Skeletal muscle satellite cell (primary cell): ENCODE measurements around the gene RTBDN.
"Not testable (repeated sequence)": the region's sequence is repeated elsewhere in the genome, so short reads cannot be mapped to it uniquely, and the experiment has no call there.

Source experiments
- H3K27me3 ChIP-seq: 2 replicates; pipeline ENCODE4 v1.7.0; 2013; ENCODE audit warnings: low read length; ENCODE audit not compliant: control insufficient read depth, insufficient read depth
- H3K36me3 ChIP-seq: 2 replicates; pipeline ENCODE4 v1.7.0; 2013; ENCODE audit warnings: mild to moderate bottlenecking, control low read depth, low read length; ENCODE audit not compliant: insufficient read depth
- H3K4me1 ChIP-seq: 2 replicates; pipeline ENCODE4 v1.7.0; 2013; ENCODE audit warnings: low read length; ENCODE audit not compliant: control insufficient read depth, insufficient read depth
- H3K4me2 ChIP-seq: 2 replicates; pipeline ENCODE4 v1.7.0; 2013; ENCODE audit warnings: mild to moderate bottlenecking, low read length
- H3K4me3 ChIP-seq: 2 replicates; pipeline ENCODE4 v1.7.0; 2013; ENCODE audit warnings: low read length
- H3K9ac ChIP-seq: 2 replicates; pipeline ENCODE4 v1.7.0; 2013; ENCODE audit warnings: mild to moderate bottlenecking, low read depth, low read length, moderate library complexity
- H3K9me3 ChIP-seq: replicated peaks from 2 replicates; pipeline ENCODE4 v1.7.0; 2013; ENCODE audit warnings: mild to moderate bottlenecking, control low read depth, low read length

Gene RTBDN

DNA sequence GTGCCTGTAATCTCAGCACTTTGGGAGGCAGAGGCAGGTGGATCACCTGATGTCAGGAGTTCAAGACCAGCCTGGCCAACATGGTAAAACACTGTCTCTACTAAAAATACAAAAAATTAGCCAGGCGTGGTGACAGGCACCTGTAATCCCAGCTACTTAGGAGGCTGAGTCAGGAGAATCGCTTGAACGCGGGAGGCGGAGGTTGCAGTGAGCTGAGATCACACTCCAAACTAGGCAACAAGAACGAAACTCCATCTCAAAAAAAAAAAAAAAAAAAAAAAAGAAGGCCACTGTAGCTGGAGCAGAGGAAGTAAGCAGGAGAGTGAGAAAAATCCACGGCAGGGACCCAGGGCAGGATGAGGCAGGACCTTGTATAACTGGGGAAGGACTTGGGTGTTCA is 12.2 kb upstream of the RTBDN start:
- H3K4me3 ChIP-seq, H3K4me2 ChIP-seq, H3K36me3 ChIP-seq, H3K4me1 ChIP-seq, H3K9ac ChIP-seq, H3K9me3 ChIP-seq: not testable (repeated sequence)
- H3K27me3 ChIP-seq = peaks cover 36% of the 10 kb centered on the region

DNA sequence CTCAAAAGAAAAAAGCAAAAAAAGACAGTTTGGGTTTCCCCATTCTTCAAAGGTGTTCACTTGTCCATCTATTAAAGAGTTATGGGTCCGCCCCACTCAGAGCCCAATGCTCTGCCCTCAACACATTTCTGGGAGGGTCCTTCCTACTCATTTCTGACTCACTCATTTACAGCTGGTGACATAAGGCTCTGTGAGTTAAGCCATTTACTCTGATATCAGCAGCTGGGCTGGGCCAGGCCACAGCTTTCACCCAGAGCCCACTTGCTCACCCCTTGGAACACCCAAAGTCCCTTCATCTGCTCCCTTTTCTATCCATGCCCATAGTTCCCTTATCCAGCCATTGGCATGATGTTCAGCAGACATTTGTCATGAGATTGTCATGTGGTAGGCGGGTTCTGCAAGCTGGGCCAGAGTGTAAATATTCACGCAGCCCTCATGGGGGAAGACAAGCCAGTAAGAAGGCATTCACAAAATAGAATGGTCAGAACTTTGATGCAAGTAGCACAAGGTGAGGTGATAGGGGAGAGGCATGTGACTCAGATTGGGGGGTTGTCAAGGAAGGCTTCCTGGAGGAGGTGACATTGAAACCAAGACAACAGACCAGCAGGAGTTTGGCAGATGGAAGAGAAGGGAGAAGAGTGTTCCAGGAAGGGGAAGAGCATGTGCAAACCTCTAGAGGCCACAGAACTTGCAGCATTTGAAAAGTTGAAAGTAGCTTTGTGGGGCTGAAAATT is 9.8 kb upstream of the RTBDN start:
- Histone ChIP-seq H3K4me3 (no peak overlapping the region), H3K36me3 (no peaks in the 10 kb centered on the region), H3K4me1 (peaks cover 11% of the 10 kb centered on the region), H3K9me3 (no peaks in the 10 kb centered on the region), H3K27me3 (peaks cover 58% of the 10 kb centered on the region), H3K9ac (no peak overlapping the region), H3K4me2 (no peak overlapping the region)

DNA sequence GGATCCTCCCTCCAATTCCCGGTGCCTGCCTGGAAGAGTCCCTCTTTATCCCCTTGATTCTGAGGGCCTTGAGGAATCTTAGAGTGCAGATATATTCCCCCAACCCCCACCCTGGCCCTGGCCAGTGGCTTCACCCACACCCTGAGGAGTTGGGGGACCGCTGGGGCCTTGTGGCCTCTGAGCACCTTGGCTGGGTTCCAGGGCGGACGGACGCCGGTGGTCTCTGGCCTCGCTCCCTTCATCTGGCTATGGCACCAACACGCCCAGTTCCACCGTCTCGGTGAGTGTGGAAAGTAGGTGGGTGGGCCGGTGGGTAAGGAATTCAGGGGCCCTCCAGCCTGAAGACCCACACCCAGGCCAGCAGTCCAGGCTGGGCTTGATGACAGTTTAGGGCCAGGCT is 8.9 kb upstream of the RTBDN start:
- Histone ChIP-seq H3K4me1 (peaks cover 11% of the 10 kb centered on the region), H3K9me3 (no peaks in the 10 kb centered on the region), H3K4me2 (no peak overlapping the region), H3K27me3 (peaks cover 64% of the 10 kb centered on the region), H3K4me3 (no peak overlapping the region), H3K36me3 (no peaks in the 10 kb centered on the region), H3K9ac (no peak overlapping the region)

DNA sequence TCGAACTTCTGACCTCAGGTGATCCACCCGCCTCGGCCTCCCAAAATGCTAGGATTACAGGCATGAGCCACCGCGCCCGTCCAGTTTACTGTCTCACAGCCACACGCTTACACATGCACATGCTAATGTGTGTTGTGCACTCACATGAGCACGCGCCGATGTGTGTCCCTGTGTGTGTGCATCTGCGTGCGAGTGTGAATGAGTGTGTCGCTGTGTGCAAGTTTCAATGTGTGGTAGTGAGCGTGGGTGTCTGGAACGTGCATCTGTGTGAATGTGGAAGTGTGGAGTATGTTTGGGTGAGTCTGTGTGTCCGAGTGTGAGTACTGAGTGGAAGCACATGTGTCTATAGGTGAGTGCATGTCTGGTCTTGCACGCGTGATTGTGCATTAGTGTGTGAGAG is 8.1 kb upstream of the RTBDN start:
- Histone ChIP-seq H3K9me3 (no peaks in the 10 kb centered on the region), H3K4me2 (no peak overlapping the region), H3K4me1 (peaks cover 7% of the 10 kb centered on the region), H3K27me3 (peaks cover 71% of the 10 kb centered on the region), H3K4me3 (no peak overlapping the region), H3K36me3 (no peaks in the 10 kb centered on the region), H3K9ac (no peak overlapping the region)

DNA sequence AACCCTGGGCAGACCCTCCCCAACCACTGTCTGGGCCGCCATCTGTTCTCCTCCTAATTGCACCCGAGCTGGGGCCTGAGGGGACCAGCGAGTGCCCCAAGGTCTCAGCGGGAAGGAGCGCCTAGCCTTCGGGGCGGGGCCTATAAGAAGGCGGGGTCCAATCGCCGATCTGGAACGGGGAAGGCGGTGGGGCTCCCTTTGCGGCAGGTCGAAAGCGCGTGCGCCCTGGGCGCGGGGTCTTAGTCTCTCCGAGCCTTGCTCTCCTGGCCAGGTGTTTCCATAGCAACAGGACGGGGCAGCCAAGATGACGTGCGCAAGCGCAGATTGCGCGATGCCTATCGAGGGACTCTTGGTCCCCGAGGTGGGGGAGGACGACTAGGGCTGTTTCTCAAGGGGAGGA is 6.7 kb upstream of the RTBDN start:
- Histone ChIP-seq H3K36me3 (no peaks in the 10 kb centered on the region), H3K9ac (no peak overlapping the region), H3K4me1 (peaks cover 4% of the 10 kb centered on the region), H3K9me3 (no peaks in the 10 kb centered on the region), H3K4me2 (peak overlapping the region; percentile 74), H3K27me3 (peaks cover 78% of the 10 kb centered on the region), H3K4me3 (peak overlapping the region; percentile 59)

DNA sequence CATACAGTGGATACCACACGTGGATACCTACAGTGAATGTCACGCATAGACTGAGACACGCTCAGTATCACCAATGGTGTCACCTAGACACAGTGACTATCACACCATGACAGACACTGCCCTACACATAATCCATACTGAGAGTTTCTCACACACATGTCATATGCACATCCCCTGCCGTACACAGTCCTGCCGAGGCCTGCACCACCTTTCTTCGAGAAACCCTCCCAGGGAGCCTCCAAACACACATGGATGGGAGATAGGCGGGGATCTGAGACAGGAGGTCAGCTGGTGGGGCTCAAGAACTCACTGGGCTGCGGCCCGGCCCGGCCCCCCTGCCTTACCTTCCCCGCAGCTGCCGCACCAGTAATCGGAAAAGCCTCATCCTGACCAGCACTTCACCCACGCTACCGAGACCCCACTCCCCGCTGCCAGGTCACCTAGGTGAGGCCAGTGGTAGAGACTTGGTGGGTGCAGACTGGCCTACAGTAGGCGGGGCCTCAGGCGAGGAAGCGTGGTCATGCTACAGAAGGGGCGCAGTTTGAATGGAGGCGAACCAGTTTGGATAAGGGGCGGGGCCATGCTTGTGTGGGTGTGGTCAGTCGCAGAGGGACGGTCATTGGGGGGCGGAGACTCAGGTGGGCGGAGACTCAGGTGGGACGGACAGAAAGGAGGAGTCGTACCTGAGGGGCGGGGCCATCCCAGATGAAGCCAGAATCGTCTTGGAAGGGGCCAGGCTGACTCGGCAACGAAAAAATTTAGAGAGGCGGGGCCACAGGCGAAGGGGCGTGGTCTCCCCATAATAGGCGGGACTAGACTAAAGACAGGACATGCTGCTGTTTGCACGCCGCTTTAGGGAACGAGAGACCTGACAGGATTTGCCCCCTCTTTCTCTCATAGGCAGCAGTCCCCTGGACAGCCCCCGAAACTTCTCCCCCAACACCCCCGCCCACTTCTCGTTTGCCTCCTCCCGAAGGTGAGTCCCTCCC is 6.0 kb upstream of the RTBDN start:
- no peak overlapping the region for H3K9ac ChIP-seq
- H3K4me1 ChIP-seq = peaks cover 4% of the 10 kb centered on the region
- H3K36me3 ChIP-seq = no peaks in the 10 kb centered on the region
- H3K9me3 ChIP-seq = no peaks in the 10 kb centered on the region
- H3K4me2 ChIP-seq = peak overlapping the region; percentile 74
- H3K4me3 ChIP-seq = peak overlapping the region; percentile 59
- H3K27me3 ChIP-seq = peaks cover 85% of the 10 kb centered on the region

DNA sequence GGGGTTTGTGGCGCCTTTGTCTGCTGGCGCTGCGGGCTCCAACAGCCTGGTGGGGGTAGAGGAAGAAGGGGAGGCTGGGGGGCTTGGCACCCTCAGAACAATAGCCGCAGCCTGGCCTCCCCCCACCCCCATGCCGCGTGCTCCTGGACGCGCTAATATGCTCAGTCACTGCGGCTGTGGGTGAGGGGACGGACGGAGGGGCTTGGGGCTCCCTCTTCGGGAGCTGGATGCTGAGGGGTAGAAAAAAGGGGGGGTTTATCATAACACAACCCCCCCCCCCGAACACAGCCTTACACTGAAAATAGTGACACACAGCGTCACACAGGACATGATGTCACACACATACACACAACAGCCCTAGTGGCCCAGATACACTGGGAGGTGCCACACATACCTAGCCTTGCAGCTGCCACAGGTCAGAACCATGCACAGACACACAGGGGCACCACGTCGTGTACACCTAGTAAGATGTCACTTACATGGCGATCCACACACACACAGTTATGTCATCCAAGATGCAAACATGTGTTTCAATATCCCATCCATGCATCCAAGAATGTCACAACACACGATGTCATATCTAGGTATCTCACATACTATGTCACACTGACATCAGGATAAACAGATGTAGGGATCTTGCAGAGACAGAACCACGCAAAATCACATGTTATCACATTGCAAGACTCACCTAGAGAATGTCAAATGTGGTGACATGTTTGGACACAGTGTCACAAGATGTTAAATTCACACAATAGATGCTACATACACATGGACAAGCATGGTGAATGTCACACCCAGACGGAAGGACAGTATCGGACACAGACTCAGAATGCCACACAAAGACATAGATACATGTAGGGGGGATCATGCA is 4.7 kb upstream of the RTBDN start:
- Histone ChIP-seq H3K4me2 (no peak overlapping the region), H3K9ac (no peak overlapping the region), H3K27me3 (peaks cover 91% of the 10 kb centered on the region), H3K9me3 (no peaks in the 10 kb centered on the region), H3K4me1 (peaks cover 4% of the 10 kb centered on the region), H3K36me3 (no peaks in the 10 kb centered on the region), H3K4me3 (no peak overlapping the region)

DNA sequence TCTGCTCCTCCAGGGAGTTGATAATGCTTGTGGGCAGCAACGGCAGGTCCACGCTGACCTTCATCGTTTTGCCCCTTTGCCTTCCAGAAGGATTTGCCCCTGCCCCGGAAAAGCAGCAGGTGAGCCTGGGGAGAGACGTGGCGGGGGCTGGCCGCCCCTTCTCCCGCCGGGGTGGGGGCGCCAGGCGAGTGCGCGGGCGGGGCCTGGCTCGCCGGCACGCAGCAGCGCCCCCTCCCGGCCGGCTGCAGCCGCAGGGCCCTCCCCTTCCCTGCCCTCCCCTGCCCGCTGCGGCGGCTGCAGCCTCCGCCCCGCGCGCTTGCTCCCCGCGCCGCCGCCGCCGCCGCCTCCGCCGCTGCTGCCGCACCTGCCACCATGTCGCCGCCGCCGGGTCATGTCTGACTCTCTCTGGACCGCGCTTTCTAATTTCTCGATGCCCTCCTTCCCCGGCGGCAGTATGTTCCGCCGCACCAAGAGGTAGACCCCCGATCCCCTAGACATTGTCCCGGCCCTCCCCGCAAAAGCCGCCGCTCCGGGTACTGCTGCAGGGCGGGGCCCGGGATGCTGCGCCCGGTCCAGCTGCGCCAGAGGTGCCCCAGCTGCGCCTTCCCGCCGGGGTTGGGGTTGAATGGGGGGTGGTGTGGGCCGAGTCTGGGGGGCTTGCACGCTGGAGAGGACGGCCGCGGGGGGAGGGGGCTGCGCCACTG is 4.0 kb upstream of the RTBDN start, which contains the start of gene MAST1:
Gene MAST1 (plus strand): TSS at position 334 of the 704 bp plus-strand sequence. CDS start 58 bp downstream, at position 392.
- Histone ChIP-seq H3K27me3 (peaks cover 88% of the 10 kb centered on the region), H3K4me2 (peak within 1 kb of the TSS; percentile 68), H3K36me3 (no peaks in the 10 kb centered on the region), H3K9me3 (no peaks in the 10 kb centered on the region), H3K9ac (no peak within 1 kb of the TSS), H3K4me3 (peak within 1 kb of the TSS; percentile 58), H3K4me1 (peaks cover 4% of the 10 kb centered on the region)

DNA sequence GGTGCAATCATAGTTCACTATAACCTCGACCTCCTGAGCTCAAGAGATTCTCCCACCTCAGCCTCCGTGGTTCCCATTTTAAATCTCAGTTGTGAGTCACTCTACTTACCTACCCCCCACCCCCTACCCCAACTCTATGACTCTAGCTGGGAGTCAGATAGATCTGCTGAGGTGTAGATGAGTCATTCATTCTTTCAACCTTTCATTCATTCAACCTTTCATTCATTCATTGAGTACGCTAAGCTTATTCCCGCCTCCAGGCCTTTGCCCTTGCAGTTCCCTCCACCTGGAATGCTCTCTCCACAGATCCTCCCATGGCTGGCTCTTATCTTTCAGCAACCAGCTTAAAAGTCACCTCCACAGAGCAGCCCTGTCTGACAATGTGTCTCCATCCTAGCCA is 2.8 kb upstream of the RTBDN start:
- Histone ChIP-seq H3K27me3 (peaks cover 88% of the 10 kb centered on the region), H3K4me1 (peaks cover 4% of the 10 kb centered on the region), H3K9ac (no peak overlapping the region), H3K4me2 (no peak overlapping the region), H3K9me3 (no peaks in the 10 kb centered on the region), H3K36me3 (no peaks in the 10 kb centered on the region), H3K4me3 (no peak overlapping the region)

DNA sequence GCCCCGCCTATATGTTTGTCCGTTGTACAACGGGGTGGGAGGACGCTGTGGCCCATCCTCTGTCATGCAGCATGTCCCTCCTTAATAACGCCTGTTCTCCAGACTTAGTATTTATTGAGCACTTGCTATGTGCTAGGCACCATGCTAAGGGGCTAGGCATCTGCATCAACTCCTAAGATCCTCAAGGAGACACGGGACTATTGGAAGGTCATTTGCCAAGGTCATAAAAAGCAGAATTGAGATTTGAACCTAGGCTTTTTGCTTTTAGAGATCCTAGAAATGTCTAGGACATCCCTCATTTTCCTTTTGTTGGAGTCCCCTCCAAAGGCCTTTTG is 2.1 kb upstream of the RTBDN start:
- H3K4me1 ChIP-seq = peaks cover 4% of the 10 kb centered on the region
- no peak overlapping the region for H3K4me2 ChIP-seq
- no peak overlapping the region for H3K9ac ChIP-seq
- H3K4me3 ChIP-seq = no peak overlapping the region
- peaks cover 89% of the 10 kb centered on the region for H3K27me3 ChIP-seq
- H3K36me3 ChIP-seq = no peaks in the 10 kb centered on the region
- no peaks in the 10 kb centered on the region for H3K9me3 ChIP-seq
